Stimulated activated CD4-positive, alpha-beta T cell treated with anti-CD3 and anti-CD28 coated beads, Interleukin-1b, Interleukin-23, amount 100 ng/mL, for 48 hours (primary cell): ENCODE results near the gene AMH.
"Not testable (repeated sequence)": the region's sequence is repeated elsewhere in the genome, so short reads cannot be mapped to it uniquely, and the experiment has no call there.

Source experiments
- DNase-seq: peaks from one replicate; pipeline ENCODE4 v3.0.0-alpha.2; 2020

Gene AMH

GRCh38 chr19:2271234-2272103, 22.3 kb downstream of the AMH start:
- DNase-seq: no peak

- DNase-seq: peak; percentile 82
These were observed 24.4 kb downstream of the AMH start for GRCh38 chr19:2273356-2274184.

- DNase-seq: no peak
These were observed 25.1 kb downstream of the AMH start for GRCh38 chr19:2274185-2274711.

- DNase-seq: no peak
These were observed 25.9 kb downstream of the AMH start for GRCh38 chr19:2274931-2275535.

GRCh38 chr19:2275588-2276428, 26.7 kb downstream of the AMH start:
- no peak for DNase-seq

GRCh38 chr19:2276429-2276986, 27.4 kb downstream of the AMH start:
- no peak for DNase-seq

GRCh38 chr19:2277138-2277537, 28.0 kb downstream of the AMH start:
- no peak for DNase-seq

- no peak for DNase-seq
These were observed 29.5 kb downstream of the AMH start for GRCh38 chr19:2278459-2279158.

- DNase-seq: no peak
These were observed 31.6 kb downstream of the AMH start for GRCh38 chr19:2280633-2281264.

- DNase-seq: not testable (repeated sequence)
These were observed 32.3 kb downstream of the AMH start for GRCh38 chr19:2281265-2282061.

GRCh38 chr19:2282062-2282861, 33.1 kb downstream of the AMH start, which contains the start of gene PEAK3:
Gene PEAK3 (minus strand): TSS chr19:2282175. CDS start chr19:2280931, 1,244 bp downstream.
- no peak for DNase-seq

- DNase-seq: no peak
These were observed 33.7 kb downstream of the AMH start for GRCh38 chr19:2282862-2283237.

GRCh38 chr19:2283835-2284507, 34.8 kb downstream of the AMH start:
- DNase-seq: no peak

GRCh38 chr19:2286402-2287140, 37.4 kb downstream of the AMH start:
- no peak for DNase-seq

GRCh38 chr19:2287585-2288337, 38.6 kb downstream of the AMH start:
- no peak for DNase-seq

- DNase-seq: no peak
These were observed 39.3 kb downstream of the AMH start for GRCh38 chr19:2288338-2288817.
